Astrocyte of the cerebellum (primary cell): ENCODE results near the gene DGKI.

Experiments
- DNase-seq: peaks from one replicate; pipeline ENCODE4 v3.0.0-alpha.2; 2011; ENCODE audit warnings: low read depth
- H3K4me3 ChIP-seq: 2 replicates; pipeline ENCODE4 v1.5.1; 2011; ENCODE audit warnings: mild to moderate bottlenecking, low read depth, low read length, moderate library complexity
- in situ Hi-C: cut with HindIII; loops from 2 replicates; pipeline ENCODE4 v1.10.0; 2017; ENCODE audit warnings: low sequenced_read_pairs
- TF ChIP-seq, protein P1 (sequence below): IDR thresholded peaks from 2 replicates; pipeline ENCODE4 v1.5.1; 2012; ENCODE audit warnings: low read length, low read depth, moderate library complexity, mild to moderate bottlenecking; ENCODE audit errors: missing control alignments

DGKI gene

DNA sequence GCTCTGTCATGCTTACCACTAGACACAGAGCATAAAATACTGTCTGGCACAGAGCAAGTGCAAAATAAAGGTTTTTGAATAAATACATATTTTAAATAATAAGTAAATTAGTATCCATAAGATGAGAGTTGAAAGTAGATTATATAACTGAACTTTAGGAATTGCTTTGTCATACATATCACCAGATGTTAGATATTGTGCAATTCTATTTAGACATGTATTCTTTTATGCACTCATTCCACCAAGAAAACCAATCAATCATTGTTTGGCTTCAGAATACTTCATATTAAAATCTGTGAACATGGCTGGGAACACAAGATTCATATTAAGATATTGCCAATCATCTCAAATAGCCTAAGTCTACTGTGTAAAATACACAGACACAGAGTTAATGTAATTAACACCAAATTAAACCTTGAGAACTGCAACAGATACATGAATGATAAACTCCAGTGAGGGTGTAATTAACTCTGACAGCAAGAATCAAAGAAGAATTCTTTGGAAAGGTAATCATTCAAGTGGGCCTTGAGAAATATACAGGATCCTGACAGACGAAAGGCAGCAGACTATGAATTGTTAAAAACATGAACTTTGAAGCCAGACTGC lies 302.2 kb downstream of the DGKI start:
- no peak overlapping the region for H3K4me3 ChIP-seq
- TF ChIP-seq, protein P1, sequence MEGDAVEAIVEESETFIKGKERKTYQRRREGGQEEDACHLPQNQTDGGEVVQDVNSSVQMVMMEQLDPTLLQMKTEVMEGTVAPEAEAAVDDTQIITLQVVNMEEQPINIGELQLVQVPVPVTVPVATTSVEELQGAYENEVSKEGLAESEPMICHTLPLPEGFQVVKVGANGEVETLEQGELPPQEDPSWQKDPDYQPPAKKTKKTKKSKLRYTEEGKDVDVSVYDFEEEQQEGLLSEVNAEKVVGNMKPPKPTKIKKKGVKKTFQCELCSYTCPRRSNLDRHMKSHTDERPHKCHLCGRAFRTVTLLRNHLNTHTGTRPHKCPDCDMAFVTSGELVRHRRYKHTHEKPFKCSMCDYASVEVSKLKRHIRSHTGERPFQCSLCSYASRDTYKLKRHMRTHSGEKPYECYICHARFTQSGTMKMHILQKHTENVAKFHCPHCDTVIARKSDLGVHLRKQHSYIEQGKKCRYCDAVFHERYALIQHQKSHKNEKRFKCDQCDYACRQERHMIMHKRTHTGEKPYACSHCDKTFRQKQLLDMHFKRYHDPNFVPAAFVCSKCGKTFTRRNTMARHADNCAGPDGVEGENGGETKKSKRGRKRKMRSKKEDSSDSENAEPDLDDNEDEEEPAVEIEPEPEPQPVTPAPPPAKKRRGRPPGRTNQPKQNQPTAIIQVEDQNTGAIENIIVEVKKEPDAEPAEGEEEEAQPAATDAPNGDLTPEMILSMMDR, result no peak
- no peak for DNase-seq
- in situ Hi-C loops, result no loop called here

DNA sequence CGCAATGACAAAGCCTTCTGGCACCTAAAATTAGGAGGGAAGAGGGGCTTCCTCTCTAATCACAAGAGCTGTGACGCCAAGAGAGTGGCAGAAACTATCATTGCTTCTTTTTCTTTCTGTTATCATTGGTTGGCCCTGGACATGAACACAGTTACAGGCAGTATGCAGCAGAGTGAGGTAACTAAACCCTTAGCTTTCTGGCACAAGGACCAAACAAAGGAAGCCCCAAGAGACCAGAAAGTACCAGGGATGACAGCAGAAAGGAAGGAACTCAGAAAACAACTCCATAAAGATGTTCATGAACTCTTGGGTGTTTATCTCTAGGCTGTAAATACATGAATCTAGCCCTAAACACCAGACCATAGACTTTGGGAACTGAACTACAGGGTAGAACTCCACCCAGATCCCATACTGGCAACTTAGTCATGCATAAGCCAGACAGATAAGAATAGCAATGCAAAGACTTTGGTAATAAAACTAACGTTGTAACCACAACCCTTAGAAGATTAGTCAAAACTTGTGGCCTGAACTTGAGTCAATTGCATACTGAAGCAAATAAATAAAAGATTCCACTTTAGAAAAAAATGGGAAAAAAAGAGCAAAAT lies 307.6 kb downstream of the DGKI start:
- TF ChIP-seq, protein P1, result no peak
- in situ Hi-C loops, result no loop called here
- DNase-seq, result peak; percentile 66
- no peak overlapping the region for H3K4me3 ChIP-seq

DNA sequence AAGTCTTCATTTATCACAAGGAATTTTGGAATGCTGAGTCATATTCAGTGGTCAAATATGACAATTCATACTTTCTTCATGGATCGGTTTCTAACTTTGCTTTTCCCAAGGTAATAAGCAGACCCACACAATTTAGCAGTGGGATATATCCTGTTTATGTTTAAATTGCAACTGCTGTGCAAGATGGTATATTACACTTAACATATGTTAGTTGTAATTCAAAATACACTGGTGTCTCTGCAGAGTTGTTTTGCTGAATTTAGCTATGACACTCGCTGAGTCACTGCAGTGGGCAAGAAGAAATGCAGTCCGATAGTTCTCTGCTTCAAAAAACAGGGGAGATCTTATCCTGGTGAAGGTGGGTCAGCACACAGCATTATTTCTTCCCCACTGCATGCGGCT lies 308.4 kb downstream of the DGKI start:
- no peak overlapping the region for H3K4me3 ChIP-seq
- peak; percentile 48 for DNase-seq
- in situ Hi-C loops, result no loop called here
- TF ChIP-seq, protein P1, result no peak

DNA sequence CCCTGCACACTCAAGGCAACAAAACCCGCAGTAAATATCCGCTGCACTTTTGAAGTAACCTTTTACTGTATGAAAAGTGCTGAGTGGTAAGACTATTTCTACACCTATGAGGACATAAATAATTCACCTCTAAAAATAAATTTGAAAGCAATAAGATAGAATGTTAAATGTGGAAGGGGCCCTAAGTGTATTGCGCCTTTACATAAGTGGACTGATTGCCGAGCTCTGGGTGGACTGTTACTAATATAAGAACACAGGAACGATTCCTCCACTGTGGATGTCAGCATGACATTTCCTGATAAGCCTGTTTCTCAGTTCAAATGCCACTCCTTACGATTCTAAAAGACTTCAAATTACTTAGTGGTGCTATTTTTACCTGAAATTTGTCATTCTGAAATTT lies 311.2 kb downstream of the DGKI start:
- in situ Hi-C loops, result no loop called here
- no peak overlapping the region for H3K4me3 ChIP-seq
- TF ChIP-seq, protein P1, result no peak
- DNase-seq, result no peak

DNA sequence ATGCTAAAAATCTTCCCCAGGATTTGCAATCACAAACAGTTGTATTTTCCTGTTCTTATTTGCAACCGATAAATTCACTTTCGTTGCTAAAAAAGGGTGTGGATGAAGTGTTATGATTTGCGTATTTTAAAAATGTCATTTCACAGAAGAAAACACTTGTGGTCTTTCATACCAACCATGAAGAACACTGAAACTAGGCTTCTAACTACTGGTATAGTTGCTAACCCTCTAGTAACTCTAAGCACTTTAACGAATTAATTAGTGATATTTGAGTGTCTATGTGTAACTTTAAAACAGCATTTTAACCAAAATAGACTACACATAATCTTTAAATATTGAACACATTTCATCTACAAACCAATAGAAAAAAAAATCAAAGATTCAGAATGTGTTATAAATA lies 315.1 kb downstream of the DGKI start:
- TF ChIP-seq, protein P1, result no peak
- no peak overlapping the region for H3K4me3 ChIP-seq
- in situ Hi-C loops, result no loop called here
- DNase-seq, result no peak

DNA sequence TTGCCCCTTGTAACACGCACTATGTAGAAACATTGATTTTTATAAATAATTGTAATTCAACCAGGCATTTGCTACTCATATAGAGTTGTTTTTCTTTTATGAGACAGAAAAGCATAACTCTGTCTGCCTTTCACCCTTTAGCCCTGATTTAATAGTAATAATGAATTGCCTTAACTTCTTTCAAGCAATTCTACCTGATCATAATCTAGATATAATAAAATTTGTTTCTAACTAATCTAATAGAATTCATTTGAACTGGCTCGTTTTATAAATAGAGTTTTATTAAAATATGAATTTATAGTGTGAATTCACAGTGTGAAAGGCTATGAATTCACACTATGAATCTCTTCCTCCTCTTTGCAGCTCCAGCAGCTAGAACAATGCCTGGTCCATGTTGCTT lies 319.1 kb downstream of the DGKI start:
- no peak overlapping the region for H3K4me3 ChIP-seq
- DNase-seq, result no peak
- in situ Hi-C loops, result no loop called here
- TF ChIP-seq, protein P1, result no peak

DNA sequence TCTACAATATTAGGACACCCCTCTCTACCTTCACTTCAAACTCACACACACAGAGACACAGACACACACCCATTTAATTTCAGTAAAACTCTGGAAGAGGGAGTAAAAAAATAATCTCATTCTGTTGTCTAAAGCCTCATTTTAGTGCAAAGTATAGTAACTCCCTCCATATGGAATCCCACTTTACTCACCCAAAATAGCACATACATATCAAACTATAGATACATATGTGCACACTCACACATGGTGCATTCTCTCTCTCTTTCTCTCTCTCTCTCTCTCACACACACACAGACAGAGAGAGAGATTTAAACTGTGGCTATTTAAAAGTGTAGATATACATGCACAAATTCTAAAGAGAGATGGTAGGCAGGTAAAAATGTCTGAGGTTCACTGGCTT lies 323.6 kb downstream of the DGKI start:
- in situ Hi-C loops, result loop anchor here (5.0 kb wide), 1 partner anchor 36 kb away; no protein-coding TSS in a partner anchor
- DNase-seq, result no peak
- TF ChIP-seq, protein P1, result no peak
- H3K4me3 ChIP-seq, result no peak overlapping the region
